HTERT RPE-1 (cell line): ENCODE measurements around the gene TEX26.

Experiments used
- in situ Hi-C: fragments of 300-500 bp; cut with MboI; formaldehyde crosslinking; loops from 4 replicates; pipeline ENCODE4 v1.14.3; 2020; ENCODE audit warnings: low sequenced_read_pairs

Gene TEX26

GRCh38 chr13:31011193-31011860 lies 78.9 kb downstream of the TEX26 start:
- in situ Hi-C loops, result no loop called here

DNA sequence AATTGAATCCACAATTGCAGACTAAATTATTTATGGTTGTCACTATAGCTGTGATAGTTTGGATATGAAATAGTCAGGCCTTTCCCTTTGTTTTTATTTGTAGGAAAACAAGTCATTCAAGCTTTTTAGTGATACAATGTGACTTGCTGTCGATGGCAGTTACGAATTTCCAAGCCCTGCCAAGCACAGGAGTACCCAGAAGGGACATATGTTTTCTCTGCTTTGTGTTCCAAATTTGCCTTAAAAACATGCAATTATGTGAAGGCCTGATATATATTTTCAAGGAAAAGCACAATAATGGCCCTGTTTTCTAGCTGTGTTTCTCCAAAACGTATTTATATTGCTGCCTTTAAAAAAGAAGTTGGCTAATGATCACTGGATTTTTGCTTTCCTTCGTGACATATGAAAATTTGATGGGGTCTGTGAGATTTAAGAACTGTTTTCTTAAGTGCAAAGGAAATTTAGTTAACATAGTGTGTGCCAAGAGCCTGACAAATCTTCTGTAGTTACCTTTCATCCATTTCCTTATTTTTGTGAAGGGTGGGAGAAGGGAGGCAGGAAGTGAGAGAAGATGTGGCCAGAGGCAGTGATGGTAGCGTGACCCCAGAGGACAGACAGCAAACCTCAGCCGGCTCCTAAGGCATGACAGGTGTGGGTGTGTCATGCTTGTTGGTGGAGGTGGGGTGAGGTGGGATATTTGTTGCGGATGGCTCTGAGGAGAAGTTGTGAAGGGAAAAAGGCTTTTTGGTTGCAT lies 79.6 kb downstream of the TEX26 start:
- in situ Hi-C loops, result no loop called here

DNA sequence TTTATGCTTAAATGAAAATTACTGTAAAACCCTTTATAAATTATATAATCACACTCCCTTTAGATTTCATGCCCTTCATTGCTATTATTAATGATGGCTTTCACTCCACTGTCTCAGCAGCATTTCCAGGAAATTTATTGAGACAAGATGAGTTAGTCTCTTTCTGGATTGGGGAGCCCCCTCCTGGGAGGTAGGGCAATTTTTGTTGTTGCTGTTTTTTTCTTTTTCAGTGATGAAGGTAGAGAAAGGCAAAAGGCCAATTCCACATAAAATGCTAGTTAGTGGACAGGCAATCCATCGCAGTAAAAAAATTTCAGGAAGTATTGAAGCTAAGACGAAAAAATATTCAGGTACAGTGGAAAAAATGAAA lies 80.2 kb downstream of the TEX26 start:
- in situ Hi-C loops, result no loop called here

- in situ Hi-C loops, result no loop called here
These were observed 82.0 kb downstream of the TEX26 start for GRCh38 chr13:31014456-31014855.

DNA sequence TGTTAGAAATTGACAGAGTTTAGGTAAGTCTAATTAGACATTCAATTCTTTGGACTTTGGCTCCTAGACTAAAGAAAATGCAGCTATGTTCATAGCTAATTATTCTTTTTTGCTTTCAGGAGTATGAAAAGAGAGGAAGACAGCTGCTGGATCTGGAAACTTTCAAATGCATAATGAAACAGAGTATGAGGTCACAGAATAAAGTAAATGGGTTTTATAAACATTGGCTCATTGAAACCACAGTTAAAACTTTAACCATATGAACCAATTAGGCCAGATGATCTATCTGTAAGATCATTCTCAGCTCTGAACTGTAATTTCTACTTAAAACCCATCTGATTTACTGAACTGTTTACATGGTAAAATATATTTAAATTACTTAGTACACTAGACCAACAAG lies 82.7 kb downstream of the TEX26 start:
- in situ Hi-C loops, result no loop called here

GRCh38 chr13:31016342-31017325 lies 84.2 kb downstream of the TEX26 start:
- in situ Hi-C loops, result no loop called here

- in situ Hi-C loops, result no loop called here
These were observed 86.1 kb downstream of the TEX26 start for GRCh38 chr13:31018511-31018910.

DNA sequence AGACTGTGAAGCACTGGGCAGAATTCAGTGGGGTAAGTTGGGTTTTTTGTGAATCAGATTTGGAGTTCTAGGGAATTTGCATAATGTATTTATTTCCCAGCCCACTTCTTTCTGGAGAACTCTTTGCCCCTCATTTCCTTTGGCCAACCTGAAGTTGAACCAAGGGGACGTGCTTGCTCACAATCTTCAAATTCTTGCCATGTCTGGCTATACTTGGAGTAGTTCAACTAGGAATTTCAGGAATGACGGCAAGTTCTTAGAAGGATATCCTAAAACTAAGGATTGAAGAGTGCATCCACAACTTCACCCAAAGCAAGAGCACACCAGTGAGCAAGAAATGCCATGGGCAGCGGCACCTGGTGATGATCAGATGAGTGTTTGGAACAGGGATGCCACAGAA lies 88.5 kb downstream of the TEX26 start:
- in situ Hi-C loops, result no loop called here

GRCh38 chr13:31022288-31022895 lies 89.9 kb downstream of the TEX26 start:
- in situ Hi-C loops, result no loop called here

DNA sequence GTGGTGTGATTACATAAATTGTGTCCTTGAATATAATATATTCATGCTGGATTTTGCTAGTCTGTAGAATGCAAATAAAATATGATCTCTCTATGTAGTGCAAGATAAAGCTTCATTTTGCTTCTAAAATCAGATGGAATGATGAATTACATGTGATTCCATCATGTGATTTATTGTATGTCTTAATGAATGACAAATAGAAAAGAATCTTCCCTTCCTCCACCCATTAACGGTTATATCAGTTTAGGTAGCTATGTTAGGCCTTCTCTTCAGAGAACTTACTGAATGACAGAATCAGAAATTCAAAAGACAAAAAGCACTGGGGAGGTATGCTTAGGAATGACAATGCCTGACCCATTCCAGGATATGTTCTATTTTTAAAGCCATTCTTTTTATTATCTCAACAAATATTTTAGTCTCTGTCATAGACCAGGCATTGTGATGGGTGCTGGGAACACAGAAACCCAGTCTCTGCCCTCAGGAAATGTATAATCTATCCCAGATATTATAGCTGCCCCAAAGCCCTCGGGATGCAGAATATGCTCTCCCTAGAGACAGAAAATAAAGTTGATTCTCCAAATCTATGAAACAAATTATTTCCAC lies 90.6 kb downstream of the TEX26 start:
- in situ Hi-C loops, result no loop called here
